HG02642 (cell line): ENCODE results near the gene RTL3.
"Not testable (repeated sequence)": the region's sequence is repeated elsewhere in the genome, so short reads cannot be mapped to it uniquely, and the experiment has no call there.

Experiments
- ATAC-seq: cut with Tn5 transposase; IDR thresholded peaks from one replicate; pipeline ENCODE4 v1.9.1; 2021; ENCODE audit warnings: mild to moderate bottlenecking; ENCODE audit not compliant: unreplicated experiment, poor library complexity

Gene RTL3

GRCh38 chrX:78658845-78659744 lies at the start of gene RTL3:
Gene RTL3 (minus strand): TSS chrX:78659328. CDS start chrX:78658420, 908 bp downstream.
- no peak for ATAC-seq

GRCh38 chrX:78708816-78709215 lies 49.7 kb upstream of the RTL3 start:
- ATAC-seq: no peak

- no peak for ATAC-seq
These were observed 49.1 kb upstream of the RTL3 start for GRCh38 chrX:78708262-78708661.

- no peak for ATAC-seq
These were observed 46.9 kb upstream of the RTL3 start for GRCh38 chrX:78706071-78706470.

- ATAC-seq: no peak
These were observed 34.4 kb upstream of the RTL3 start for GRCh38 chrX:78693536-78693935.

- no peak for ATAC-seq
These were observed 33.9 kb upstream of the RTL3 start for GRCh38 chrX:78693012-78693411.

- ATAC-seq: peak; percentile 97
These were observed 28.5 kb upstream of the RTL3 start for GRCh38 chrX:78687586-78687985.

- no peak for ATAC-seq
These were observed 14.1 kb upstream of the RTL3 start for GRCh38 chrX:78673246-78673645.

- ATAC-seq: no peak
These were observed 6.2 kb upstream of the RTL3 start for GRCh38 chrX:78665342-78665741.

GRCh38 chrX:78661836-78662235 lies 2.7 kb upstream of the RTL3 start:
- ATAC-seq: no peak

- no peak for ATAC-seq
These were observed 827 bp upstream of the RTL3 start for GRCh38 chrX:78659955-78660354.

- no peak for ATAC-seq
These were observed 714 bp downstream of the RTL3 start for GRCh38 chrX:78658414-78658813.

GRCh38 chrX:78655642-78656041 lies 3.5 kb downstream of the RTL3 start:
- no peak for ATAC-seq

- peak; percentile 54 for ATAC-seq
These were observed 5.9 kb downstream of the RTL3 start for GRCh38 chrX:78653118-78653822.

- peak; percentile 90 for ATAC-seq
These were observed 8.2 kb downstream of the RTL3 start for GRCh38 chrX:78650906-78651437.

GRCh38 chrX:78643874-78644273 lies 15.3 kb downstream of the RTL3 start:
- ATAC-seq: no peak

GRCh38 chrX:78643096-78643495 lies 16.0 kb downstream of the RTL3 start:
- no peak for ATAC-seq

- ATAC-seq: not testable (repeated sequence)
These were observed 23.0 kb downstream of the RTL3 start for GRCh38 chrX:78636096-78636495.

- ATAC-seq: no peak
These were observed 33.9 kb downstream of the RTL3 start for GRCh38 chrX:78624962-78625909.

- no peak for ATAC-seq
These were observed 34.7 kb downstream of the RTL3 start for GRCh38 chrX:78624426-78624825.
